ENCODE measurements around the gene SLC5A8. TPM values are rescaled to one million over a fixed set of nuclear protein-coding genes. Genes with fewer than 3 reads are reported as not detected.

Gene SLC5A8
- total RNA-seq, 2 donors from 2014 or later: not detected

DNA sequence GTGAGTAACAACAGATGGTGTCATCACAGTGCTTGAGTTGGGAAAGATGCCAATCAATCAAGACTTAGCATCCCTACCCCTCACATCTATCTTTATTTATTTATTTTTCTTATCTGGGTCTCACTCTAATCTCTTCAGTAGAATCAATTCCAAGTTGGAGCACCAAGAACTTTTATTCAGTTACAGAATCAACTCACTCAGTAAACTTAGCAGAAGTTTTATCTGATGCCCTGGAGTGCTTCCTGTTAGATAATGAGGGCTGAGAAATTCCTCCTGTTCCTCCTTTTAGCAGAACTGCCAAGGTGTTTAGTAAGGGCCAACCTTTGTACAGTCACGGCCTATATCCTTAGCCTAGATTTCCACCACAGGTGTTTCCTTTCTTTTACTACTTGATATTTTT lies 11.3 kb upstream of the SLC5A8 start:
- Histone ChIP-seq H3K27ac (no peak overlapping the region), H3K27me3 (no peaks in the 10 kb centered on the region), H3K9me3 (no peaks in the 10 kb centered on the region), H3K36me3 (no peaks in the 10 kb centered on the region), H3K4me3 (no peak overlapping the region), H3K4me1 (no peaks in the 10 kb centered on the region)
- TF ChIP-seq, protein P1, sequence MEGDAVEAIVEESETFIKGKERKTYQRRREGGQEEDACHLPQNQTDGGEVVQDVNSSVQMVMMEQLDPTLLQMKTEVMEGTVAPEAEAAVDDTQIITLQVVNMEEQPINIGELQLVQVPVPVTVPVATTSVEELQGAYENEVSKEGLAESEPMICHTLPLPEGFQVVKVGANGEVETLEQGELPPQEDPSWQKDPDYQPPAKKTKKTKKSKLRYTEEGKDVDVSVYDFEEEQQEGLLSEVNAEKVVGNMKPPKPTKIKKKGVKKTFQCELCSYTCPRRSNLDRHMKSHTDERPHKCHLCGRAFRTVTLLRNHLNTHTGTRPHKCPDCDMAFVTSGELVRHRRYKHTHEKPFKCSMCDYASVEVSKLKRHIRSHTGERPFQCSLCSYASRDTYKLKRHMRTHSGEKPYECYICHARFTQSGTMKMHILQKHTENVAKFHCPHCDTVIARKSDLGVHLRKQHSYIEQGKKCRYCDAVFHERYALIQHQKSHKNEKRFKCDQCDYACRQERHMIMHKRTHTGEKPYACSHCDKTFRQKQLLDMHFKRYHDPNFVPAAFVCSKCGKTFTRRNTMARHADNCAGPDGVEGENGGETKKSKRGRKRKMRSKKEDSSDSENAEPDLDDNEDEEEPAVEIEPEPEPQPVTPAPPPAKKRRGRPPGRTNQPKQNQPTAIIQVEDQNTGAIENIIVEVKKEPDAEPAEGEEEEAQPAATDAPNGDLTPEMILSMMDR (IDR thresholded peaks at IDR 0.05): no peak
- no peak for DNase-seq (ENCODE audit: low spot score)

DNA sequence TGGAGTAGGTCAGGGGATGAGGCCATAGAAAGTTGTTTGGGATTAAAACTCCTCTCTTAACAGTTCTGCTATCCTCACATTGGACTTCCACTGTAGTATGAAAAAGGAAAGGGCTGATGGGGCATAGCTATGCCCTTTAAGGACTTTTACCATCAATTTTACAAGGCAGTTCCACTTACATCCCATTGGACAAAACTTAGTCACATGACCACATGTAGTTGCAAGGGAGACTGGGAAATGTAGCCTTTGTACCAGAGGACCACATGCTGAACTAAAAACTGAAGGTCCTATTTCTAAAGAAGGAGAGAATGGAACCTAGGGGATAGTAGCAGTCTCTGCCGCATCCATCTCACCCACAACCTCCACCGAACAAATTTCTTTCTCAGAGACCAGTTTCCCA lies 6.8 kb upstream of the SLC5A8 start:
- Histone ChIP-seq H3K9me3 (no peaks in the 10 kb centered on the region), H3K27me3 (peaks cover 0 to 3% of the 10 kb centered on the region in 2 donors), H3K4me3 (no peak overlapping the region), H3K36me3 (no peaks in the 10 kb centered on the region), H3K4me1 (no peaks in the 10 kb centered on the region), H3K27ac (no peak overlapping the region)
- TF ChIP-seq, protein P1 (IDR thresholded peaks at IDR 0.05): no peak
- DNase-seq (ENCODE audit: low spot score): no peak

DNA sequence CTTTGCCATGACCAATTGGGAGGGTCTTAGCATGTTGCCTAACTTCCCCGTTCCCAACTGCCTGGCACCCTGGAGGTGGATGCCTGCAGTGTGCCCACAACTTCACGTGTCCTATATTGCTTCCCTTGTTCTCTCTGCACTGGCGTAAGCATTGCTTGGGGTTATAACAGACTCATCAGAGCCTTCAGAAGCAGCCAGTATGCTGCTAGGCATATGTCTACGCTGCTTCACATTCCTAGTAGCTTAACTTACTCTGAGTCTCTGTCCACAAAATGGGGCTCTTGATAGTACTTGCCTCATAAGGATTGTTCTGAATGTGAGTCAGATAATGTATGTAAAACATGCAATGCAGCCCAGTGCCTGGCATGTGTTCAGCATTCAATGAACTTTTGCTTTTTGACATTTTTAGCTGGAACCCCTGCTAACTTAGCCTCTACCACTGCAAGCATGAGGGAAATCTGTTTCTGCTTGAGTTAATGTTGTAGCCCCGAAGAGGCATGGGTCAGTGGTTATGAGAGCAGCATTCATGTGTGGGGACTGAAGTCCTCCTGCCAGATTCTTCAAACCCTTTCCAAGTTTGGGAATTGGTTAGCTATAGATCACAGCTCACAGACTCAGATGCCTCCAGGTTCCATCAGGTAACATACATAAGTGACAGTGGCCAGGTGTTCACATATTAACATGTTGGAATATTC lies 2.8 kb downstream of the SLC5A8 start:
- no peaks in the 10 kb centered on the region for H3K4me1 ChIP-seq
- TF ChIP-seq, protein P1 (IDR thresholded peaks at IDR 0.05): no peak
- H3K27me3 ChIP-seq: peaks cover 0 to 4% of the 10 kb centered on the region in 2 donors
- H3K27ac ChIP-seq: no peak overlapping the region
- DNase-seq (ENCODE audit: low spot score): no peak
- H3K4me3 ChIP-seq: no peak overlapping the region
- H3K36me3 ChIP-seq: no peaks in the 10 kb centered on the region
- H3K9me3 ChIP-seq: no peaks in the 10 kb centered on the region

DNA sequence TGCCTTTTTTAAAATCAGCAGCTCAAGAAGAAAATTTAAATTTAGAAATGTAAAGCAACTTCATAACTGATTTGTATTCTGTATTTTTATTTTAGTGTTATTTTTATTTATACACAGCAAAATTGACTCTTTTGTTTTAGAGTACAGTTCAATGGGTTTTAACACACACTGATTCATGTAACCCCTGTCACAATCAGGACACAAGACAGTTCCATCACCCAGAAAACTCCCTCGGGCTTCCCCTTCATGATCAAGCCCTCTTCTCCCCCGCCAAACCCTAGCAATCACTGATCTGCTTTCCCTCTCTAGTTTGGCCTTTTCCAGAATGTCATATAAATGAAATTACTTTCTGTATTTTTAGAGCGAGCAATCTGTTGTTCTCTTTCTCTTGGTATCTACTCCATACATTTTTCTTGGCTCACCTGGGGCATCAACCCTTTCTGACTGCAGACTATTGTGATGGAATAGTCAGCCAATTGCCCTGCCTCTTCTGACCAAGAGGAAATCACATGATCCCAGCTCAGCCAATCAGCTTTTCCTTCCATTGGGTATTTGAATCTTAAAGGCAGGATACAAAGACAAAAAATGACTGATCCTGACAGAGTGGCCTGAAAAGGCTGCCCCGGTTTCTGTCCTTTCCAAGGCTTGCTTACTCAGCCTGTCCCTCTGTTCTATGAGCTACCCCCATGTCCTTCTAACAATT lies 5.3 kb downstream of the SLC5A8 start:
- TF ChIP-seq, protein P1 (IDR thresholded peaks at IDR 0.05): no peak

DNA sequence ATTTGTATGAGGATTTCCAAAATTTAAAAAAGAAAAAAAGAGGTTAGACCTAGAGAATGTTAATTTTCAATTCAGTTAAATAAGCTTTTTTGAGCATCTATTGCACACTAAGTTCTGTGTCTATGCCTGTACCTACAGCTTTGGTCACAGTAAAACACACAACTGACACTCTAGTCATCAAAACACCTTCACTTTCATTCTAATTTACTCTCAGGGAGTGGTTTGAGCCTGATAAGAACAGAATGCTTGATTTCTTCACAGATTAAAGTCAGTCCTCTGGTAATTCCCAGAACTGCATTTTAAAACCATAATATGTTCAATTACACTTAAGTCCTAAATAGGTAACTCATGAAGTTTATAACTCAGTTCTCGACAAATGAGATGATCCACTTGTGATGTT lies 9.2 kb downstream of the SLC5A8 start:
- TF ChIP-seq, protein P1 (IDR thresholded peaks at IDR 0.05): no peak
- Histone ChIP-seq H3K36me3 (no peaks in the 10 kb centered on the region), H3K27me3 (no peaks in the 10 kb centered on the region), H3K9me3 (no peaks in the 10 kb centered on the region), H3K27ac (no peak overlapping the region), H3K4me3 (no peak overlapping the region), H3K4me1 (no peaks in the 10 kb centered on the region)
- DNase-seq (ENCODE audit: low spot score): no peak

More for the DNA sequence above, 5.3 kb downstream of the SLC5A8 start:
- Histone ChIP-seq H3K4me3 (no peak overlapping the region), H3K27ac (no peak overlapping the region), H3K4me1 (no peaks in the 10 kb centered on the region), H3K27me3 (peaks cover 0 to 4% of the 10 kb centered on the region in 2 donors), H3K9me3 (no peaks in the 10 kb centered on the region), H3K36me3 (no peaks in the 10 kb centered on the region)
- no peak for DNase-seq (ENCODE audit: low spot score)

Data from right atrium auricular region (tissue), 2 donors.